Measurements from ENCODE around the gene IL32. TPM values are rescaled to one million over a fixed set of nuclear protein-coding genes. Genes with fewer than 3 reads are reported as not detected.

The IL32 gene
- total RNA-seq, 1 donor from 2014 or later, result 8.8 TPM

- Mint-ChIP-seq H3K27ac (ENCODE audit: unreplicated experiment) (peak overlapping the region; percentile 73), H3K9me3 (ENCODE audit: unreplicated experiment) (no peaks in the 10 kb centered on the region), H3K4me3 (ENCODE audit: unreplicated experiment) (peak overlapping the region; percentile 78), H3K27me3 (ENCODE audit: unreplicated experiment) (no peaks in the 10 kb centered on the region), H3K36me3 (ENCODE audit: unreplicated experiment) (no peaks in the 10 kb centered on the region), H3K4me1 (ENCODE audit: unreplicated experiment) (peaks cover 20% of the 10 kb centered on the region)
- TF ChIP-seq, protein P1, sequence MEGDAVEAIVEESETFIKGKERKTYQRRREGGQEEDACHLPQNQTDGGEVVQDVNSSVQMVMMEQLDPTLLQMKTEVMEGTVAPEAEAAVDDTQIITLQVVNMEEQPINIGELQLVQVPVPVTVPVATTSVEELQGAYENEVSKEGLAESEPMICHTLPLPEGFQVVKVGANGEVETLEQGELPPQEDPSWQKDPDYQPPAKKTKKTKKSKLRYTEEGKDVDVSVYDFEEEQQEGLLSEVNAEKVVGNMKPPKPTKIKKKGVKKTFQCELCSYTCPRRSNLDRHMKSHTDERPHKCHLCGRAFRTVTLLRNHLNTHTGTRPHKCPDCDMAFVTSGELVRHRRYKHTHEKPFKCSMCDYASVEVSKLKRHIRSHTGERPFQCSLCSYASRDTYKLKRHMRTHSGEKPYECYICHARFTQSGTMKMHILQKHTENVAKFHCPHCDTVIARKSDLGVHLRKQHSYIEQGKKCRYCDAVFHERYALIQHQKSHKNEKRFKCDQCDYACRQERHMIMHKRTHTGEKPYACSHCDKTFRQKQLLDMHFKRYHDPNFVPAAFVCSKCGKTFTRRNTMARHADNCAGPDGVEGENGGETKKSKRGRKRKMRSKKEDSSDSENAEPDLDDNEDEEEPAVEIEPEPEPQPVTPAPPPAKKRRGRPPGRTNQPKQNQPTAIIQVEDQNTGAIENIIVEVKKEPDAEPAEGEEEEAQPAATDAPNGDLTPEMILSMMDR (IDR thresholded peaks at IDR 0.05), result no peak
- DNase-seq (ENCODE audit: extremely low spot score, unreplicated experiment), result peak; percentile 97
Measured at GRCh38 chr16:3106205-3106928, 40.9 kb downstream of the IL32 start.

DNA sequence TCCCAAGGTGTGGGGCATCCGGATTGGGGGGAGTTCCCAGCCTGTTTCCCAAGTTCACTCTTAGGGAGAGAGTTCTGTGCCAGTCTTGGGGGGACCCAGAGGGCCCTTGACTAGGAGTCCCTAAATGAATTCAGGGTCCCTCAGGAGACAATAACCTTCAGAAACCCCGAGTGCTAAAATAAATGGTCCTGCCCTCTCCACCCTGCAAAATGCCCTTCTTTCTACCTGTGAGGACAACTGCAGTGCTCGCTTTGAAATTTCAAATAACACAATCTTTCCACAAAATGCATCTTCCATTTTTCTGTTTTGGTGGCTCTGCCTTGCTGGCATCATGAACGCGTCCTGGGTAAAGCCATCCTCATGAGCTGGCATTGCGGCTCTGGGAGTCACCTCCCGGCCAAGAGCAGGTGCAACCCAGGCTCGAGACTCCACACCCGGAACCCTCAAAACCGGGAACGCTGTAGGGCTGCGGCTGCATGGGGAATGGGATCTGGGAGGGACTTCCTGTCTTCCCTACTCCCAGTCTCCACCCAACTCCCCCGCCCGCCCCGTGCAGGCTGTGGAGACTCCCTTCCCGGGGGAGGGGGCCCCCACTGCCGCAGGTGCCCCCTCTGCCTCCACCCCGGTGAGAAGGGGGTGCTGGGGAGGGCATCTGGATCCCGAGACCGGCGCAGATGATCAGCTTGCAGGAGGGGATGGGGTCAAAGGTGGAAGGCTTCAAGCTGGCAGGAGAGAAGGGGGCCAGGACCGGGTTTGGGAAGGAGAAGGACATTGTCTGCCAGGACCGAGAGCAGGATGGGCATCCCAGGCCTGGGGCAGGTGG is 46.8 kb downstream of the IL32 start, which contains the start of gene ZNF205:
TSS of gene ZNF205 (plus strand) at position 529 of the 823 bp plus-strand sequence. CDS start 845 bp downstream, outside the sequence.
- H3K4me3 Mint-ChIP-seq (ENCODE audit: unreplicated experiment), result peak within 1 kb of the TSS; percentile 85
- H3K4me1 Mint-ChIP-seq (ENCODE audit: unreplicated experiment), result peaks cover 28% of the 10 kb centered on the region
- TF ChIP-seq, protein P1 (IDR thresholded peaks at IDR 0.05), result no peak
- H3K27me3 Mint-ChIP-seq (ENCODE audit: unreplicated experiment), result no peaks in the 10 kb centered on the region
- peak within 1 kb of the TSS; percentile 68 for H3K27ac Mint-ChIP-seq (ENCODE audit: unreplicated experiment)
- H3K36me3 Mint-ChIP-seq (ENCODE audit: unreplicated experiment), result peaks cover 2% of the 10 kb centered on the region
- DNase-seq (ENCODE audit: extremely low spot score, unreplicated experiment), result no peak
- H3K9me3 Mint-ChIP-seq (ENCODE audit: unreplicated experiment), result no peaks in the 10 kb centered on the region

GRCh38 chr16:3112881-3113574 is 47.6 kb downstream of the IL32 start:
- no peaks in the 10 kb centered on the region for H3K27me3 Mint-ChIP-seq (ENCODE audit: unreplicated experiment)
- peak overlapping the region; percentile 85 for H3K4me3 Mint-ChIP-seq (ENCODE audit: unreplicated experiment)
- no peak for DNase-seq (ENCODE audit: extremely low spot score, unreplicated experiment)
- peak overlapping the region; percentile 56 for H3K27ac Mint-ChIP-seq (ENCODE audit: unreplicated experiment)
- no peaks in the 10 kb centered on the region for H3K9me3 Mint-ChIP-seq (ENCODE audit: unreplicated experiment)
- TF ChIP-seq, protein P1 (IDR thresholded peaks at IDR 0.05), result no peak
- H3K36me3 Mint-ChIP-seq (ENCODE audit: unreplicated experiment), result peaks cover 2% of the 10 kb centered on the region
- H3K4me1 Mint-ChIP-seq (ENCODE audit: unreplicated experiment), result peaks cover 25% of the 10 kb centered on the region

- peaks cover 6% of the 10 kb centered on the region for H3K36me3 Mint-ChIP-seq (ENCODE audit: unreplicated experiment)
- peak overlapping the region; percentile 85 for H3K4me3 Mint-ChIP-seq (ENCODE audit: unreplicated experiment)
- peaks cover 25% of the 10 kb centered on the region for H3K4me1 Mint-ChIP-seq (ENCODE audit: unreplicated experiment)
- no peaks in the 10 kb centered on the region for H3K27me3 Mint-ChIP-seq (ENCODE audit: unreplicated experiment)
- H3K27ac Mint-ChIP-seq (ENCODE audit: unreplicated experiment), result peak overlapping the region; percentile 56
- TF ChIP-seq, protein P1 (IDR thresholded peaks at IDR 0.05), result no peak
- no peaks in the 10 kb centered on the region for H3K9me3 Mint-ChIP-seq (ENCODE audit: unreplicated experiment)
- DNase-seq (ENCODE audit: extremely low spot score, unreplicated experiment), result no peak
Measured at GRCh38 chr16:3113765-3114479, 48.5 kb downstream of the IL32 start.

All from osteocyte (in vitro differentiated cells).